Thoracic aorta (tissue), 2 donors: ENCODE measurements around the gene SLC8A1. TPM values are rescaled to one million over a fixed set of nuclear protein-coding genes. Genes with fewer than 3 reads are reported as not detected.

Source experiments
- ATAC-seq: fragments of 150-250 bp; one replicate; pipeline ENCODE4 v1.8.0; 2017; ENCODE audit warnings: low read depth; ENCODE audit not compliant: insufficient number of reproducible peaks, low FRiP score
- DNase-seq: peaks from one replicate; pipeline ENCODE4 v3.0.0-alpha.2; 2020; ENCODE audit warnings: low spot score
- H3K27ac ChIP-seq, 2 donors: fragments of 200-600 bp; sonication (generic); 1 replicate in 1 of 2; 2 replicates in 1 of 2; pipeline ENCODE4 v1.5.1; 2016; ENCODE audit warnings: mild to moderate bottlenecking in 2 of 2, moderate library complexity in 2 of 2
- H3K27me3 ChIP-seq: fragments of 200-600 bp; sonication (generic); replicated peaks from 2 replicates; pipeline ENCODE4 v1.6.0; 2016; ENCODE audit warnings: mild to moderate bottlenecking; ENCODE audit not compliant: insufficient read depth
- H3K36me3 ChIP-seq: fragments of 200-600 bp; sonication (generic); one replicate; pipeline ENCODE4 v1.5.1; 2016
- H3K4me1 ChIP-seq, 2 donors: fragments of 200-600 bp; sonication (generic); 1 replicate in 1 of 2; 2 replicates in 1 of 2; pipeline versions ENCODE4 v1.5.1 to v1.6.0; 2016; ENCODE audit warnings: low read depth in 2 of 2, mild to moderate bottlenecking in 1 of 2; ENCODE audit not compliant: control insufficient read depth in 1 of 2
- H3K4me3 ChIP-seq: fragments of 200-600 bp; sonication (generic); 2 replicates; pipeline ENCODE4 v1.5.1; 2016; ENCODE audit warnings: mild to moderate bottlenecking
- H3K9me3 ChIP-seq: fragments of 200-600 bp; sonication (generic); 2 replicates; pipeline ENCODE4 v1.5.1; 2016
- CTCF ChIP-seq: fragments of 200-600 bp; sonication (generic); IDR thresholded peaks from one replicate; pipeline ENCODE4 v1.5.1; 2019; ENCODE audit warnings: antibody characterized with exemption
- total RNA-seq, 2 donors: library from RNA; depleted of rRNA; stranded (reverse); fragments of >200 nt; gene quantifications; one replicate each; pipeline versions ENCODE4 v1.1.0 to v1.2.3, GENCODE V29; 2016

Gene SLC8A1
- total RNA-seq, 2 donors from 2014 or later: 13.7 to 31.2 TPM

GRCh38 chr2:40372283-40372985 lies 79.5 kb downstream of the SLC8A1 start:
- no peak overlapping the region for H3K4me3 ChIP-seq
- no peaks in the 10 kb centered on the region for H3K9me3 ChIP-seq
- no peaks in the 10 kb centered on the region for H3K27me3 ChIP-seq
- no peaks in the 10 kb centered on the region for H3K36me3 ChIP-seq
- peak overlapping the region; percentile 3 to 13 for H3K27ac ChIP-seq
- no peak for DNase-seq
- H3K4me1 ChIP-seq: peaks cover 0 to 29% of the 10 kb centered on the region in 2 donors
- no peak for ATAC-seq
- no peak for TF ChIP-seq CTCF

- TF ChIP-seq CTCF: no peak
- Histone ChIP-seq H3K4me3 (no peak overlapping the region), H3K27ac (peak overlapping the region; percentile 3 to 13), H3K9me3 (no peaks in the 10 kb centered on the region), H3K36me3 (no peaks in the 10 kb centered on the region), H3K4me1 (peaks cover 0 to 29% of the 10 kb centered on the region in 2 donors), H3K27me3 (no peaks in the 10 kb centered on the region)
- DNase-seq (peak; percentile 8), ATAC-seq (no peak)
Observed at GRCh38 chr2:40371525-40372282, 80.2 kb downstream of the SLC8A1 start.

GRCh38 chr2:40370007-40370395 lies 81.9 kb downstream of the SLC8A1 start:
- no peaks in the 10 kb centered on the region for H3K36me3 ChIP-seq
- no peak for TF ChIP-seq CTCF
- no peak for ATAC-seq
- no peaks in the 10 kb centered on the region for H3K27me3 ChIP-seq
- H3K9me3 ChIP-seq: no peaks in the 10 kb centered on the region
- H3K4me3 ChIP-seq: no peak overlapping the region
- DNase-seq: no peak
- H3K27ac ChIP-seq: no peak overlapping the region
- H3K4me1 ChIP-seq: peaks cover 0 to 30% of the 10 kb centered on the region in 2 donors

- no peaks in the 10 kb centered on the region for H3K27me3 ChIP-seq
- TF ChIP-seq CTCF: no peak
- H3K36me3 ChIP-seq: no peaks in the 10 kb centered on the region
- DNase-seq (no peak), ATAC-seq (no peak)
- no peak overlapping the region for H3K4me3 ChIP-seq
- peaks cover 0 to 34% of the 10 kb centered on the region in 2 donors for H3K4me1 ChIP-seq
- H3K27ac ChIP-seq: no peak overlapping the region
- no peaks in the 10 kb centered on the region for H3K9me3 ChIP-seq
Observed at GRCh38 chr2:40369267-40370006, 82.5 kb downstream of the SLC8A1 start.

- peaks cover 3 to 28% of the 10 kb centered on the region in 2 donors for H3K4me1 ChIP-seq
- TF ChIP-seq CTCF: no peak
- no peaks in the 10 kb centered on the region for H3K36me3 ChIP-seq
- ATAC-seq: no peak
- no peak overlapping the region for H3K4me3 ChIP-seq
- H3K27ac ChIP-seq: no peak overlapping the region
- H3K27me3 ChIP-seq: no peaks in the 10 kb centered on the region
- no peak for DNase-seq
- H3K9me3 ChIP-seq: no peaks in the 10 kb centered on the region
Observed at GRCh38 chr2:40367652-40368051, 84.2 kb downstream of the SLC8A1 start.
